ENCODE data around the gene PPFIA2.

- TF ChIP-seq CTCF (IDR thresholded peaks at IDR 0.05): no peak
- no peak for TF ChIP-seq EP300 (IDR thresholded peaks at IDR 0.05)
- no peak for TF ChIP-seq POLR2A (IDR thresholded peaks at IDR 0.05)
These were observed 505.8 kb downstream of the PPFIA2 start for GRCh38 chr12:81253360-81253759.

Measured in stomach (tissue), 4 donors.